GM10266 (cell line): Measurements from ENCODE around the gene ARHGEF40.

ENCODE experiments used
- DNase-seq: peaks from one replicate; pipeline ENCODE4 v3.0.0; 2012; ENCODE audit errors: extremely low spot score
- TF ChIP-seq, protein P1 (sequence below): IDR thresholded peaks from 2 replicates; pipeline ENCODE4 v1.5.1; 2012; ENCODE audit warnings: mild to moderate bottlenecking, low read depth; ENCODE audit not compliant: control insufficient read depth, insufficient read depth; ENCODE audit errors: missing control alignments

ARHGEF40 gene

DNA sequence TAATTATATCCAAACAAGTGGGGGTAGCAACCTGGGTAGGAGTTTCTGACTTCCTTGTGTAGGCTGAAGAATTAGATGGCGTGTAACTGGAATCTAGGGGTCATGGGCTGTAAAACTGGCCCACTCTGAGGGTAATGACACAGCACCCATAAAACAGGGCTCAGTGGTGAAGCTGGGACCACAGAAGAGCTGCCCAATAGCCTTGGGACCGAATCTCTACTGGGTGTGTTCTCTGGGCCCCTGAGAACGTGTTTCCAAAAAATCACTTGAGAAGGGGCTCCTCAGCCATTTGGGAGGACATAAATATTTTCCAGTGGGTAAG is 8.8 kb upstream of the ARHGEF40 start:
- no peak for DNase-seq
- TF ChIP-seq, protein P1, sequence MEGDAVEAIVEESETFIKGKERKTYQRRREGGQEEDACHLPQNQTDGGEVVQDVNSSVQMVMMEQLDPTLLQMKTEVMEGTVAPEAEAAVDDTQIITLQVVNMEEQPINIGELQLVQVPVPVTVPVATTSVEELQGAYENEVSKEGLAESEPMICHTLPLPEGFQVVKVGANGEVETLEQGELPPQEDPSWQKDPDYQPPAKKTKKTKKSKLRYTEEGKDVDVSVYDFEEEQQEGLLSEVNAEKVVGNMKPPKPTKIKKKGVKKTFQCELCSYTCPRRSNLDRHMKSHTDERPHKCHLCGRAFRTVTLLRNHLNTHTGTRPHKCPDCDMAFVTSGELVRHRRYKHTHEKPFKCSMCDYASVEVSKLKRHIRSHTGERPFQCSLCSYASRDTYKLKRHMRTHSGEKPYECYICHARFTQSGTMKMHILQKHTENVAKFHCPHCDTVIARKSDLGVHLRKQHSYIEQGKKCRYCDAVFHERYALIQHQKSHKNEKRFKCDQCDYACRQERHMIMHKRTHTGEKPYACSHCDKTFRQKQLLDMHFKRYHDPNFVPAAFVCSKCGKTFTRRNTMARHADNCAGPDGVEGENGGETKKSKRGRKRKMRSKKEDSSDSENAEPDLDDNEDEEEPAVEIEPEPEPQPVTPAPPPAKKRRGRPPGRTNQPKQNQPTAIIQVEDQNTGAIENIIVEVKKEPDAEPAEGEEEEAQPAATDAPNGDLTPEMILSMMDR: no peak

- TF ChIP-seq, protein P1: no peak
- no peak for DNase-seq
These were observed 6.6 kb upstream of the ARHGEF40 start for GRCh38 chr14:21063479-21063878.

DNA sequence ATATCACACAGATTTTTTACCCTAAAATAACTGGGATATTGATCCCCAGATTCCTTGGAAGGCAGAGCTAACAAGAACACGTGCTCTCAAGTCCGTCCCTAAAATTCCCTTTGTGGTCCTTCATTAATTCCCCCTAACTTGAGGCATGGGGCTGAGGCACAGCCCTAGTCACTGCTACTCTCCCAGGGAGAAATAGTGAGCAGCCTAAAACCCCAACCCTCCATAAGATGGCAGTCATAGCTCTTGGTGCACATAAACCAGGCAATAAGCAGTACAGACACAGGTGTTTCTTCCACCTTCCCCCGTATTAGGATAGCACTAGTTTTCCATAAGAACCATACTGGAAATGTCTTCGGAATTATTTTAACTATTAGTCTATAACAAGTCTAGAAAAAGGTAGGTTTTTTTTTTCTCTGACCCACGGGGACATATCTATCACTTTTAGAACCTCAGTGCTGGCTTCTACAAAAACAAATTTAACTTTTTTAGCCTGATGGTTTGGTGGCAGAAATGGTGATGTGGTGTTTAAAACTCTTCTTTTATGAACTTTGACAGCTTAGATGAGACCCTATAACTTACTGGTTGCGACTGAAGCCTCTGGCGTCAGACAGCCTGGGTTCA is 3.1 kb upstream of the ARHGEF40 start:
- DNase-seq: peak; percentile 49
- TF ChIP-seq, protein P1: peak; percentile 44

GRCh38 chr14:21068521-21069387 is 1.4 kb upstream of the ARHGEF40 start:
- TF ChIP-seq, protein P1: peak; percentile 69
- peak; percentile 79 for DNase-seq

DNA sequence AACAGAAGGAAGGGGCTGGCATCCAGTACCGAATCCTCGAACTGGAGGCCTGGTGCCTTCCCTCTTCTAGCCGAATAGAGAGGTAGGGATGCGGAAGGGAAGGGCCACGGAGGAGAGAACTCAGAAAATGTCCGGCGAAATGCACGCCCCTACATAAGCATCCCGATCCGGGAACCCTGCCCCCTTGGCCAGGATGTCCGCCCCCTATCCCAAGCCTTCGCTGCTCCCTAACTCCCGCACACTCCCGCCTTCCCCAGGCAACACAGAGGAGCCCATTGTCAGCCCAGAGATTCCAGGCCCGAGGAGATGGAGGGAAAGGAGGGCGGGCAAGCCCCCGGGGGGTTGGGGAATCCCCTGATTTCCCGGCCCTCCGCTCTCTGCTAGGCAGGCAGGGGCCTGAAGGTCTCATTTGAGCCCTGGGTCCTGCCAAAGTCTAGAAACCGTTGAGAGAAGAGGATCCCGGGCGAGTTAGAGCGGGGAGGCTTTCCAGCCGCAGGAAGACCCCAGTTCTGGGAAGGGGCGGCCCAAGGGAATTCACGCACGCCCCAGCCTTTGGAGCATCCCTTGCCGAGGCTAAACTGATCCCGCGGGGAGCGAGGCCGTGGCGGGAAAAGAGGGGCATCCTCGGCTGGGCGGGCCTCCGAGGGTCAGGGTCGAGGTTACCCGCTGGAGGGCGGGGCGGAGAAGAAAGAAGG is 569 bp upstream of the ARHGEF40 start:
- DNase-seq: peak; percentile 26
- TF ChIP-seq, protein P1: no peak

DNA sequence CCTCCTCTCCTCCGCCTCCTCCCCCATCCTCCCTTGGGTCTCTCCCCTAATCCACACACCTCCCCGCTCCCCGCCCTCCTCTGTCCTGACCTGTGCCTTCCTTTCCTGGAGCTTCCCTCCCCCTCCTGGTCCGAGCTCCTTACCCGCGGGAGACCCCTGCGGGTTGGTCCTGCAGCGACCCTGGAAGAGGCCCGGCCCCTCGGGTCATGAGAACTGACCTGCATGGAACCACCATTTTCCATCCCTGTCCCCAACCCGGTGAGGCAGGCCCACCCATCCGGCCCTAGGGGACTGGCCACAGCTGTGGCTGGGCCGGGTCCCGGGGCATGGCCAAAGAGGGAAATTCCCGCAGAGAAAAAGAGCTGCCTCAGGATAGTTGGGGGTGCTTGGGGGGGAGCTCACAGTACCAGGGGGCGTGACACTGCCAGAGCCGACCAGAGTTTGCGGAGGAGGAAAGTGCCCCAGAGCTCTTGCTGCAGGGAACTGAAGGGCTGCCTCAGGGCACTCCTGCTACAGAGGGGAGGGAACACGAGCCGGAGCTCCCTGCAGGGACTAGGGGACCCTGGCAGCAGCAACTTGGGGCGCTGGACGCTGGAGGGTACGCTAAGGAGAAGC is 613 bp downstream of the ARHGEF40 start:
- peak; percentile 68 for DNase-seq
- TF ChIP-seq, protein P1: no peak
